ENCODE data around the gene TAF1D. TPM values are rescaled to one million over a fixed set of nuclear protein-coding genes. Genes with fewer than 3 reads are reported as not detected.
A peak's percentile ranks its signal among the peaks of the same experiment; 100 is the strongest.
"Not testable (repeated sequence)": the region's sequence is repeated elsewhere in the genome, so short reads cannot be mapped to it uniquely, and the experiment has no call there.

Gene TAF1D
- total RNA-seq, 4 donors from 2014 or later, result 34.7 to 61.8 (median 46.3) TPM

- H3K4me1 ChIP-seq, result peaks cover 0 to 10% (median 4%) of the 10 kb centered on the region in 4 donors
- 83% methylated on average over 1 of the region's 1 CpG for WGBS
- intact Hi-C loops (cut with DNase I), result no loop called here
- H3K4me3 ChIP-seq, result no peak overlapping the region
- H3K27ac ChIP-seq (replicated peaks in 1 of 4), result no peak overlapping the region
- H3K9me3 ChIP-seq, result no peaks in the 10 kb centered on the region
- TF ChIP-seq EP300 (IDR thresholded peaks at IDR 0.05) (no peak), POLR2A (IDR thresholded peaks at IDR 0.05; ENCODE audit: low read depth) (no peak), CTCF (IDR thresholded peaks at IDR 0.05) (no peak), POLR2AphosphoS5 (IDR thresholded peaks at IDR 0.05) (no peak)
- H3K36me3 ChIP-seq, result peaks cover 13 to 38% (median 29%) of the 10 kb centered on the region in 4 donors
- no peak for DNase-seq (ENCODE audit: extremely low spot score)
- H3K27me3 ChIP-seq, result no peaks in the 10 kb centered on the region
These were observed 9.7 kb upstream of the TAF1D start for GRCh38 chr11:93751001-93751400.

- peaks cover 6 to 11% (median 7%) of the 10 kb centered on the region in 4 donors for H3K36me3 ChIP-seq
- TF ChIP-seq EP300 (IDR thresholded peaks at IDR 0.05) (no peak), CTCF (IDR thresholded peaks at IDR 0.05) (no peak), POLR2AphosphoS5 (IDR thresholded peaks at IDR 0.05) (no peak), POLR2A (IDR thresholded peaks at IDR 0.05; ENCODE audit: low read depth) (no peak)
- intact Hi-C loops (cut with DNase I), result no loop called here
- no peaks in the 10 kb centered on the region for H3K9me3 ChIP-seq
- peaks cover 8 to 48% (median 25%) of the 10 kb centered on the region in 4 donors for H3K4me1 ChIP-seq
- 92% methylated on average over 1 of the region's 1 CpG for WGBS
- no peak for DNase-seq (ENCODE audit: extremely low spot score)
- no peak overlapping the region for H3K27ac ChIP-seq (replicated peaks in 1 of 4)
- H3K4me3 ChIP-seq, result no peak overlapping the region
- H3K27me3 ChIP-seq, result no peaks in the 10 kb centered on the region
These were observed 5.8 kb upstream of the TAF1D start for GRCh38 chr11:93747122-93747521.

- no peaks in the 10 kb centered on the region for H3K9me3 ChIP-seq
- WGBS, result 83% methylated on average over 2 of the region's 2 CpGs
- H3K27me3 ChIP-seq, result no peaks in the 10 kb centered on the region
- no peak for DNase-seq (ENCODE audit: extremely low spot score)
- intact Hi-C loops (cut with DNase I), result no loop called here
- peaks cover 8 to 50% (median 27%) of the 10 kb centered on the region in 4 donors for H3K4me1 ChIP-seq
- no peak overlapping the region for H3K4me3 ChIP-seq
- peaks cover 6 to 11% (median 7%) of the 10 kb centered on the region in 4 donors for H3K36me3 ChIP-seq
- no peak overlapping the region for H3K27ac ChIP-seq (replicated peaks in 1 of 4)
- no peak for TF ChIP-seq EP300 (IDR thresholded peaks at IDR 0.05)
- TF ChIP-seq POLR2AphosphoS5 (IDR thresholded peaks at IDR 0.05), result no peak
- TF ChIP-seq CTCF (IDR thresholded peaks at IDR 0.05), result no peak
- no peak for TF ChIP-seq POLR2A (IDR thresholded peaks at IDR 0.05; ENCODE audit: low read depth)
These were observed 4.8 kb upstream of the TAF1D start for GRCh38 chr11:93746101-93746500.

- Histone ChIP-seq H3K27ac (replicated peaks in 1 of 4) (peak overlapping the region in 2 of 4 donors; percentile 50 to 60), H3K4me1 (peaks cover 8 to 54% (median 31%) of the 10 kb centered on the region in 4 donors), H3K36me3 (peaks cover 6 to 11% (median 7%) of the 10 kb centered on the region in 4 donors)
- WGBS, result 53% methylated on average over 12 of the region's 12 CpGs
- H3K4me3 ChIP-seq; DNase-seq (ENCODE audit: extremely low spot score); H3K27me3 ChIP-seq; H3K9me3 ChIP-seq; intact Hi-C loops (cut with DNase I): not testable (repeated sequence)
These were observed 3.9 kb upstream of the TAF1D start for GRCh38 chr11:93745005-93745755.

- TF ChIP-seq CTCF (IDR thresholded peaks at IDR 0.05) (no peak), POLR2AphosphoS5 (IDR thresholded peaks at IDR 0.05) (no peak), EP300 (IDR thresholded peaks at IDR 0.05) (no peak), POLR2A (IDR thresholded peaks at IDR 0.05; ENCODE audit: low read depth) (no peak)
- intact Hi-C loops (cut with DNase I), result no loop called here
- Histone ChIP-seq H3K4me3 (no peak overlapping the region), H3K36me3 (peaks cover 6 to 11% (median 7%) of the 10 kb centered on the region in 4 donors), H3K4me1 (peaks cover 12 to 60% (median 37%) of the 10 kb centered on the region in 4 donors), H3K27ac (replicated peaks in 1 of 4) (peak overlapping the region in 2 of 4 donors; percentile 50 to 60), H3K27me3 (no peaks in the 10 kb centered on the region), H3K9me3 (no peaks in the 10 kb centered on the region)
- WGBS, result 81% methylated on average over 7 of the region's 7 CpGs
- no peak for DNase-seq (ENCODE audit: extremely low spot score)
These were observed 3.3 kb upstream of the TAF1D start for GRCh38 chr11:93744669-93745004.
